Ishikawa (cell line): Measurements from ENCODE around the gene OLFML2A.

ENCODE experiments used
- CEBPB ChIP-seq: IDR thresholded peaks from 2 replicates; pipeline ENCODE4 v1.6.1; 2012
- CREB1 ChIP-seq: IDR thresholded peaks from 2 replicates; pipeline ENCODE4 v1.6.1; 2012; ENCODE audit warnings: low read depth
- EGR1 ChIP-seq: IDR thresholded peaks from 2 replicates; pipeline ENCODE4 v1.6.1; 2012
- EP300 ChIP-seq: IDR thresholded peaks from 2 replicates; pipeline ENCODE4 v1.6.1; 2012; ENCODE audit warnings: borderline replicate concordance
- FOXM1 ChIP-seq: IDR thresholded peaks from 2 replicates; pipeline ENCODE4 v1.6.1; 2012; ENCODE audit warnings: low read depth, borderline replicate concordance
- MAX ChIP-seq: IDR thresholded peaks from 2 replicates; pipeline ENCODE4 v1.6.1; 2012
- NFIC ChIP-seq: IDR thresholded peaks from 2 replicates; pipeline ENCODE4 v1.6.1; 2012
- RAD21 ChIP-seq: IDR thresholded peaks from 2 replicates; pipeline ENCODE4 v1.6.1; 2012; ENCODE audit warnings: low read depth
- REST ChIP-seq: IDR thresholded peaks from 2 replicates; pipeline ENCODE4 v1.6.1; 2012; ENCODE audit warnings: low read depth, mild to moderate bottlenecking
- TAF1 ChIP-seq: IDR thresholded peaks from 2 replicates; pipeline ENCODE4 v1.6.1; 2012; ENCODE audit warnings: low read depth, mild to moderate bottlenecking
- TEAD4 ChIP-seq: IDR thresholded peaks from 2 replicates; pipeline ENCODE4 v1.6.1; 2012
- USF1 ChIP-seq: IDR thresholded peaks from 2 replicates; pipeline ENCODE4 v1.6.1; 2012
- YY1 ChIP-seq: IDR thresholded peaks from 2 replicates; pipeline ENCODE4 v1.6.1; 2012; ENCODE audit warnings: low read depth

- TF ChIP-seq TAF1 (no peak), REST (no peak), MAX (no peak), RAD21 (no peak), NFIC (no peak), CEBPB (no peak), YY1 (no peak), FOXM1 (no peak), EP300 (no peak), CREB1 (no peak), TEAD4 (no peak), EGR1 (no peak), USF1 (no peak)
Measured at GRCh38 chr9:124760719-124761118, 16.2 kb upstream of the OLFML2A start.
